HG02884 (cell line): ENCODE measurements around the gene RFC4.

Experiments
- ATAC-seq: cut with Tn5 transposase; IDR thresholded peaks from one replicate; pipeline ENCODE4 v1.9.1; 2021; ENCODE audit warnings: mild to moderate bottlenecking, moderate library complexity; ENCODE audit not compliant: unreplicated experiment

RFC4 gene

DNA sequence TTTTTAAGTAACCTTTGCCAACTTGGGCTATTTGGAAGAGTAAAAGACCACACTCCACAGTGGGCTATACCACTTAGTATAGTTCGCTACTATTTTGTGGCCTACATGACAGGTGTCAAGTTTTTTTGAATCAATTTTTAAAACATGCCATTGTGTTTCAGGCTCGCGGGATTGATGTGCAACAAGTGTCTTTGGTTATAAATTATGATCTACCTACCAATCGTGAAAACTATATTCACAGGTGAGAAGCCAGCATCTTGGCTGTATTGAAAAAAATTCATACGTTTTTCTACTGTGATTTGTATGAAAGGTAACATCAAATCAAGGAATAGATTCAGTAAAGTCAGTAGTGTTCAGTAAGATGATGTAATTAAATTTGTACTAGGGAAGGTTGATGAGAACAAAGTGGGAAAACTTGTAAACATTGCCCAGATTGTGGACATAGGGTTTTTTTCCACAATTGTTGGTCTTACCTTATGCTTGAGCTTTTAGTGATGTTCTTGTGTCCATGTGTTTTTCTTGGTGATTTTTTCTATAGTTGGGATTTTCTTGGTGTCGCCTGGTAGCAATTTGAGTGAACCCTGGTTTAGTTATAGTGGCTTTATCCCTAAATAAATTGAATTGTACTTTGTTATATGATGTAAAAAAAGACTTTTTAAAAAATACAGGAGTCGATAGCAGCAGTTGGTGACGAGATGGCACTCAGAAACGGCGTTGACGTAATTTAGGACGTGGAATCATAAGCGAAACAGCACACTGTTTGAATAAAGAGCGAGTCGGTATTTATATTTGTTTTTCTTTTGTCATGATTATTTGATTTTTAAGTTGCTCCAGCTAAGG lies 18.4 kb downstream of the RFC4 start:
- no peak for ATAC-seq

- no peak for ATAC-seq
These were observed 19.4 kb downstream of the RFC4 start for GRCh38 chr3:186786922-186787321.

DNA sequence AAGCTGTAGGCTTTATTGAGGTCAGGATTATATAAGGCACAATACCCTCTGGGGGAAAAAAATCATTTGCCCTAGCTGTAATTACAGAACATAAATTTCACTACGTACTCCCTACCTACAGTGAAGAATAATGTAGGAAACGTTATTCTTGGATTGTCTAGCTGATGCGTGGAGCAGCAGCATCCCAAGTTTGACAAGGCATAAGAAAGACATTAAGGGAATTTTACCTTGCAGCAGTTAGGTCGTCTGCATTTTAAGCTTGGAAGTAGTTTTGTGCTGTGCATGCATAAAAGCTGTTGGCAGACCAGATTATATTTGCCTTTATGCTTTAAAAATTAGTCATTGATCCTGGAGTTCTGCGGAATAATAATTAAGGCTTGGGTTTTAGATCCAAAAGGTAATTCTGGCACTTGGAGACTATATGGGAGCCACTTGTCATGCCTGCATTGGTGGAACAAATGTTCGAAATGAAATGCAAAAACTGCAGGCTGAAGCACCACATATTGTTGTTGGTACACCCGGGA lies 20.7 kb downstream of the RFC4 start:
- ATAC-seq: no peak

GRCh38 chr3:186784820-186785494 lies 21.3 kb downstream of the RFC4 start:
- ATAC-seq: no peak

DNA sequence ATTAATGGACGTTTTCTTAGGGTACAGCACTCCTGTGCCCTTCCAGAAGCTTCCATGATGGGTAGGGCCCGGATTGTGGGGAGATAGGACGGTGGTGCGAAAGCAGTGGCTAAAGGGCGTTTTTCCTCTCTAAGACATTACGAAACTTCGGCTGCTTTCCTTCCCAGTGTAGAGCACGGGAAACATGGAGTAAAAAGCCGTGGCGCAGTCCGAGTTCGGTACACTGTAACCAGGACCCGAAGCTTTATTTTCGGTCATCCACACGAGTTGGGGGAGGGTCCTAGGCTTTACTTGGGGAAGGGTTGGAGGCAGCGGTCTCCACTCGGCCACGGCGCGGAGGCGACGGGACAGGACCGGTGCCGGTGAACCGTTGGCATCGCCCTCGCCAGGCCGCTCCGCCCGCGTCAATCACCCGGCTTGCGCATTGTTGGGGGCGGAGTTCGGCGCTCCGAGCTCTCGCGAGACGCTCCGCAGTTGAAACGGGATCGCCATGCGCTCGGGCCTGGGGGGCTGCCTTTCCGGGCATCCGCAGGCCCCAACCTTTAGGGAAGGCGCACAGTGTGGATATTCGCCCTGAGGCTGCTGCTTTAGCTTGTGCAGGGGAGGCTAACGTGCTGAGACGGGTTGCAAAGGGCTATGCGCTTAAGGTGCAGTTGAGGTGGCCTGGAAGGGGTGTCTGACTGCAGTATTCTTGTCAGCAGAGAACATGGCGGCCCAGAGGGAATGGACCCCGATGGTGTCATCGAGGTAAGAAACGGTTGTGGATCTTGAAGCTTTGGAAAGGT lies 22.4 kb downstream of the RFC4 start:
- peak; percentile 58 for ATAC-seq

GRCh38 chr3:186783058-186783730 lies 23.1 kb downstream of the RFC4 start, which contains the start of gene EIF4A2:
TSS of gene EIF4A2 (plus strand) at chr3:186783577. CDS start at chr3:186783611, 34 bp downstream.
- ATAC-seq: peak; percentile 44

DNA sequence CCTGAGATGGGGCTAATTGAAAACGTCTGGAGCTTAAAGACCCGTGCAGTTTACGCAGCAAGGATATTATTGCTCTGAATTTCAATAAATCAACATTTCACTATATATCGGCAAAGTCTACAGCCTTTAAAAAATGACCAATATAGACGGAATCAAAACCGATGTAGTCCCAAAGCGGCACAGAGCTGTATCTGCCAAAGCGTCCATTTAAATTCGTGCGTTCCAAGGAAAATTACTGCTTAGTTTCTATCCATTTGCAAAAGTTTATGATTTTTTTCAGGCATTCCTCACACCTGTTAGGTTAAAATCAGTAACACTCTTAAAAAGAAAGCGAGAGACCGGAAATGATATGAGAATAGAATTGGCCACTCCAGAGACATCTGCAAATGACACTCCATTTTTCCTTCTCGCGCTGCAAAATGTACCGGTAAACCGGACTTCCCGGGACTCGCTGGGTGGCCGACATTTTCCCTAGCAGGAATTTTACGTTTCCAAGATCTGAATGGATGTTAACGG lies 23.7 kb downstream of the RFC4 start:
- no peak for ATAC-seq

GRCh38 chr3:186779204-186779603 lies 27.1 kb downstream of the RFC4 start:
- ATAC-seq: no peak

DNA sequence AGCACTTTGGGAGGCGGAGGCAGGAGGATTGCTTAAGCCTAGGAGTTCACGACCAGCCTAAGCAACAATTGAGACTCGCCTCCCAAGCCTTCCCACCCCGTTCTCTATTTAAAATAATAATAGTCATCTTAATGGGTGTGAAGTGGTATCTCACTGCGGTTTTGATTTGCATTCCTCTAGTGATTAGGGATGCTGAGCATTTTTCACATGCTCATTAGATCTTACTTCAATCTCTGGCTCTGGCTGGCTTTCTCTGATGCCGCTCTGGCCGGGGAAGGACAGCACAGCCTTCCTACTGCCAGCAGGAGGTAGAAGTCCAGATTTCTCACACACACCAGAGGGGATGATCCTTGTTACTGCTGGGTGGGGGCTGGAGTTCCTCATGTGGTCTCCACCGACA lies 30.3 kb downstream of the RFC4 start:
- ATAC-seq: no peak

- peak; percentile 76 for ATAC-seq
These were observed 33.4 kb downstream of the RFC4 start for GRCh38 chr3:186772701-186773417.

DNA sequence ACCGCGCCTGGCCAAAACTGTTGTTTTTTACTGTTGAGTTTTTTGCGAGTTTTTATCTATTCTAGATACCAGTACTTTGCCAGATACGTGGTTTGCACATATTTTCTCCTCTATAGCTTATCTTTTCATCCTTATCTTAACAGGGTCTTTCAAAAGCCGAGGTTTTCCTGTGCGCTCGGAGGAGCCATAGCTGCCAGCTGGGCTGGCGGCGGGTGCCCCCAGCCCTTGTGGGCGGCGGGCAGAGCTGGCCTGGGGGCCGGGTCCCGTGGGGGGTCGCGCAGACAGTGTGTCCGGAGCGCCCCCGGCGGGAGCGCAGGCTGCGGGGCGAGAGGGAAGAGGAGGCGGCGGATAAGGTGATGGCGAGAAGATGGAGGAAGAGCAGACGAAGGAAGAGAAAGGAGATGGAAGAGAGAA lies 34.0 kb downstream of the RFC4 start:
- peak; percentile 25 for ATAC-seq

GRCh38 chr3:186760897-186761447 lies 45.3 kb downstream of the RFC4 start:
- no peak for ATAC-seq

DNA sequence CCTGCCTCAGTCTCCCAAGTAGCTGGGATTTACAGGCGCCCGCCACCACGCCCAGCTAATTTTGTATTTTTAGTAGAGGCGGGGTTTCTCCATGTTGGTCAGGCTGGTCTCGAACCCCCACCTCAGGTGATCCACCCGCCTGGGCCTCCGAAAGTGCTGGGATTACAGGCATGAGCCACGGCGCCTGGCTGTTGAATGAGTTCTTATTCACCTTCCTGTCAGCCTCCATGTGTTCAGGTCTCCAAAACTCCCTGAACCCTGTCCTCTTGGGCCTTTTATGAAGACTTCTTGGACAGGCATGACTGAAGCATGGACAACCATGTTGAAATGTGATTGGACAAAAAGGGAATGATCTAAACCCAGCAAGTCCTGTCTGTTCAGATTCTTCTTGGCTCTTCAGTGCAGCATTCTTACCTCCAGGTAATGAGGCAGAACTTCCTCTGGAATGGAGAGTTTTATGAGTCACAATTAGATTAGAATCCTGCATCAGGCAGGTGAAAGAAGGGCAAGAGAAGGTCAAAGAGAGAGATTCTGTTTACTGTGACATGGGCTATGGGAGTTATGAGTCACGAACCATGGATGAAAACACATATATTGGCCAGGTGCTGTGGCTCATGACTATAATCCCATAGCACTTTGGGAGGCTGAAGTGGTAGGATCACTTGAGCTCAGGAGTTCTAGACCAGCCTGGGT lies 46.0 kb downstream of the RFC4 start:
- ATAC-seq: no peak

- no peak for ATAC-seq
These were observed 46.9 kb downstream of the RFC4 start for GRCh38 chr3:186759231-186759930.

- ATAC-seq: no peak
These were observed 48.5 kb downstream of the RFC4 start for GRCh38 chr3:186757686-186758220.

DNA sequence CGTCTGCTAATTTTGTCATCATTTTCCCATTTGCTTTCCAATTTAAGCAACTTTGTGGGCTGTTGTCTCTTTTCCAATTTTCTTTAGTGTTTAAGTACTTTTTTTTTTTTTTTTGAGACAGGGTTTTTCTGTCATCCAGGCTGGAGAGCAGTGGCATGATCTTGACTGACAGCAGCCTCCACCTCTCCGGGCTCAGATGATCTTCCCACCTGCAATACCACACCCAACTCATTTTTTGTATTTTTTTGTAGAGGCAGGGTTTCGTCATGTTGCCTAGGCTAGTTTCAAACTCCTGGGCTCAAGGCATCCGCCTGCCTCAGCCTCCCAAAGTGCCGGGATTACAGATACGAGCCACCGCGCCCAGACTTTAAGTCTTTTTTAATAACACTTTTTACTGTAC lies 49.1 kb downstream of the RFC4 start:
- no peak for ATAC-seq

GRCh38 chr3:186754871-186755270 lies 51.4 kb downstream of the RFC4 start:
- no peak for ATAC-seq

DNA sequence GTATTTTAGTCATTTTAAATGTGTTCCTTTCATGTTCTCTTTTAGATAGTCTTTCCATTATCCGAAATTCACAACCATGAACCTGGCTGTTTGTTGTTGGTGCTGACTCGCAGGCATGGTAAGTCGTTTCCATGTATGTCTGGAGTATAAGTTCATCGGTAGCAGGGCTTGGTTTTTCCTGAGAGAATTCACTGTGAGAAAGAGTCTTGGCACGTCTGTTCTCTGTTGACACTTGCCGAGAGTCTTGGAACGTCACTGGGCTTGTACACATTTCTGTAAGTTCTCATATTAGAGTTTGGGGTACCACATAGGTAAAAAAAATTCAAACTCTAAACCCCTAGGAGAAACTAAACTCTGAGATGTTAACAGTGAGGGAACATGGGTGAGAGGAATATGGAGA lies 52.3 kb downstream of the RFC4 start:
- no peak for ATAC-seq
